ENCODE data around the gene NACC2.
"Not testable (repeated sequence)": the region's sequence is repeated elsewhere in the genome, so short reads cannot be mapped to it uniquely, and the experiment has no call there.

Gene NACC2

GRCh38 chr9:136029556-136029955 is 65.5 kb downstream of the NACC2 start:
- H4K20me1 ChIP-seq (ENCODE audit: insufficient read depth) = no peaks in the 10 kb centered on the region
- no peak for TF ChIP-seq CTCF (conservative IDR thresholded peaks at IDR 0.05; ENCODE audit: low read depth, low read length)

GRCh38 chr9:136028760-136029470 is 66.2 kb downstream of the NACC2 start:
- no peaks in the 10 kb centered on the region for H3K79me2 ChIP-seq (ENCODE audit: insufficient read depth, low read depth)
- H3K4me2 ChIP-seq = no peak overlapping the region
- H3K36me3 ChIP-seq (ENCODE audit: insufficient read depth) = no peaks in the 10 kb centered on the region
- no peaks in the 10 kb centered on the region for H4K20me1 ChIP-seq (ENCODE audit: insufficient read depth)
- H3K4me1 ChIP-seq (ENCODE audit: low read depth, poor library complexity, severe bottlenecking) = no peaks in the 10 kb centered on the region
- H3K27me3 ChIP-seq (ENCODE audit: insufficient read depth, low read depth) = peaks cover 78% of the 10 kb centered on the region
- H3K4me3 ChIP-seq (IDR thresholded peaks at IDR 0.05; ENCODE audit: insufficient read depth, low read depth, low read length) = no peak overlapping the region
- H2AFZ ChIP-seq (ENCODE audit: low read depth) = no peak overlapping the region
- H3K9ac ChIP-seq = no peak overlapping the region
- TF ChIP-seq CTCF (conservative IDR thresholded peaks at IDR 0.05; ENCODE audit: low read depth, low read length) = no peak
- no peak overlapping the region for H3K27ac ChIP-seq

More at GRCh38 chr9:136029556-136029955, 65.5 kb downstream of the NACC2 start:
- peaks cover 84% of the 10 kb centered on the region for H3K27me3 ChIP-seq (ENCODE audit: insufficient read depth, low read depth)
- H3K9ac ChIP-seq = no peak overlapping the region
- no peaks in the 10 kb centered on the region for H3K79me2 ChIP-seq (ENCODE audit: insufficient read depth, low read depth)
- no peak overlapping the region for H3K27ac ChIP-seq
- H2AFZ ChIP-seq (ENCODE audit: low read depth) = no peak overlapping the region
- no peak overlapping the region for H3K4me3 ChIP-seq (IDR thresholded peaks at IDR 0.05; ENCODE audit: insufficient read depth, low read depth, low read length)
- no peaks in the 10 kb centered on the region for H3K36me3 ChIP-seq (ENCODE audit: insufficient read depth)
- H3K4me2 ChIP-seq = no peak overlapping the region
- H3K4me1 ChIP-seq (ENCODE audit: low read depth, poor library complexity, severe bottlenecking) = no peaks in the 10 kb centered on the region

GRCh38 chr9:136026943-136027289 is 68.2 kb downstream of the NACC2 start:
- not testable (repeated sequence) for H3K79me2 ChIP-seq (ENCODE audit: insufficient read depth, low read depth); H3K4me3 ChIP-seq (IDR thresholded peaks at IDR 0.05; ENCODE audit: insufficient read depth, low read depth, low read length); H3K4me1 ChIP-seq (ENCODE audit: low read depth, poor library complexity, severe bottlenecking); H3K36me3 ChIP-seq (ENCODE audit: insufficient read depth); H3K4me2 ChIP-seq; H4K20me1 ChIP-seq (ENCODE audit: insufficient read depth); H2AFZ ChIP-seq (ENCODE audit: low read depth); H3K27ac ChIP-seq; H3K9ac ChIP-seq
- peaks cover 69% of the 10 kb centered on the region for H3K27me3 ChIP-seq (ENCODE audit: insufficient read depth, low read depth)

GRCh38 chr9:136026266-136026942 is 68.7 kb downstream of the NACC2 start:
- H2AFZ ChIP-seq (ENCODE audit: low read depth) = no peak overlapping the region
- peaks cover 69% of the 10 kb centered on the region for H3K27me3 ChIP-seq (ENCODE audit: insufficient read depth, low read depth)
- no peak for TF ChIP-seq CTCF (conservative IDR thresholded peaks at IDR 0.05; ENCODE audit: low read depth, low read length)
- H3K9ac ChIP-seq = no peak overlapping the region
- H3K36me3 ChIP-seq (ENCODE audit: insufficient read depth) = no peaks in the 10 kb centered on the region
- H3K4me3 ChIP-seq (IDR thresholded peaks at IDR 0.05; ENCODE audit: insufficient read depth, low read depth, low read length) = no peak overlapping the region
- no peaks in the 10 kb centered on the region for H3K79me2 ChIP-seq (ENCODE audit: insufficient read depth, low read depth)
- no peaks in the 10 kb centered on the region for H4K20me1 ChIP-seq (ENCODE audit: insufficient read depth)
- no peaks in the 10 kb centered on the region for H3K4me1 ChIP-seq (ENCODE audit: low read depth, poor library complexity, severe bottlenecking)
- H3K4me2 ChIP-seq = no peak overlapping the region
- H3K27ac ChIP-seq = no peak overlapping the region

- H3K4me2 ChIP-seq = no peak overlapping the region
- no peaks in the 10 kb centered on the region for H4K20me1 ChIP-seq (ENCODE audit: insufficient read depth)
- H3K27me3 ChIP-seq (ENCODE audit: insufficient read depth, low read depth) = peaks cover 71% of the 10 kb centered on the region
- H3K27ac ChIP-seq = no peak overlapping the region
- TF ChIP-seq CTCF (conservative IDR thresholded peaks at IDR 0.05; ENCODE audit: low read depth, low read length) = no peak
- no peak overlapping the region for H3K4me3 ChIP-seq (IDR thresholded peaks at IDR 0.05; ENCODE audit: insufficient read depth, low read depth, low read length)
- no peaks in the 10 kb centered on the region for H3K79me2 ChIP-seq (ENCODE audit: insufficient read depth, low read depth)
- H2AFZ ChIP-seq (ENCODE audit: low read depth) = no peak overlapping the region
- no peaks in the 10 kb centered on the region for H3K4me1 ChIP-seq (ENCODE audit: low read depth, poor library complexity, severe bottlenecking)
- no peaks in the 10 kb centered on the region for H3K36me3 ChIP-seq (ENCODE audit: insufficient read depth)
- no peak overlapping the region for H3K9ac ChIP-seq
These were observed 69.6 kb downstream of the NACC2 start for GRCh38 chr9:136025481-136025880.

All from KMS-11 (cell line).